Kidney glomerular epithelial cell (primary cell): ENCODE results near the gene BMP6.

ENCODE experiments used
- DNase-seq: peaks from one replicate; lab custom pipeline; 2025; lab: John Stamatoyannopoulos, UW

BMP6 gene

DNA sequence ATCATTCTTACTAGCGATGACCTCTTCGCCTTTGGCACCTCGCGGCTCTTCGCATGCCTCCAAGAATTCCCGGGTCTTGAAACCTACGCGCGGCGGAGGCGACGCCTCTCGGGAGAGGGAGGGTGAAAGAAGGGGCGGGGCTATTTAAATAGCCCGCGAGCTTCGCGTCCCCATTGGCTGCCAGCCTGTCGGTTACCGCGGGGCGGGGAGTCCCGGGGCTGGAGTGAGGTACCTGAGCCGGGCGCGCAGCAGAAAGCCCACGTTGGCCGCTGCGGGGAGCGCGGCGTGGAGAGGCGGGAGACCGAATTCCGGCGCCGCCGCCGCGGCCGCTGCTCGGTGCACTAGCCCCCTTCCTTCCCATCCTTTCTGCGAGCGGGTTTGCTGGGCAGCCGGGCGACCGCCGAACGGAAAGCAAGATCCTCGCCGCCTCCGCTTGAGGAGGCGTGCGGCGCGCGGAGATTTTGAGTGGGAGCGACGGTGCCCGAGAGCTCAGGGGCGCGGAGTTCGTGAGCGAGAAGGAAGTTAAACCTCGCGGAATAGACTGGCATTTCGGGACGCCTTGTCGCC, at the start of gene BMP6:
Gene BMP6, plus strand, starts transcription at position 251 of the 567 bp plus-strand sequence. CDS start 857 bp downstream, outside the sequence.
- DNase-seq, result peak; percentile 79

DNA sequence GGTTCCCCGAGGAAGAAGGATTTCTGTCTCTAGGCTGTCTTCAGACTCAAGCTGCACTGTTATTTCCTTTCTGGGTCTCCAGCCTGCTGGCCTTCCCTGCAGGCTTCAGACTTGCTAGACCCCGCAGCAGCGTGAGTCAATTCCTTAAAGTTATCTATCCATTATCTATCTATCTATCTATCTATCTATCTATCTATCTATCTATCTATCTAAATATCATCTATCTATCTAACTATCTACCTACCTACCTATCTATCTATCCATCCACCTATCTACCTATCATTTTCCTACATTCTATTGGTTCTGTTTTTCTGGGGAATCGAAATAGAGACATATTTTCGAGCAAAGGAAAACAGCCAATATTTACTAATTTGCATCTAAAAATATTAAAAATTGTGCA, 48.7 kb upstream of the BMP6 start:
- DNase-seq, result no peak

DNA sequence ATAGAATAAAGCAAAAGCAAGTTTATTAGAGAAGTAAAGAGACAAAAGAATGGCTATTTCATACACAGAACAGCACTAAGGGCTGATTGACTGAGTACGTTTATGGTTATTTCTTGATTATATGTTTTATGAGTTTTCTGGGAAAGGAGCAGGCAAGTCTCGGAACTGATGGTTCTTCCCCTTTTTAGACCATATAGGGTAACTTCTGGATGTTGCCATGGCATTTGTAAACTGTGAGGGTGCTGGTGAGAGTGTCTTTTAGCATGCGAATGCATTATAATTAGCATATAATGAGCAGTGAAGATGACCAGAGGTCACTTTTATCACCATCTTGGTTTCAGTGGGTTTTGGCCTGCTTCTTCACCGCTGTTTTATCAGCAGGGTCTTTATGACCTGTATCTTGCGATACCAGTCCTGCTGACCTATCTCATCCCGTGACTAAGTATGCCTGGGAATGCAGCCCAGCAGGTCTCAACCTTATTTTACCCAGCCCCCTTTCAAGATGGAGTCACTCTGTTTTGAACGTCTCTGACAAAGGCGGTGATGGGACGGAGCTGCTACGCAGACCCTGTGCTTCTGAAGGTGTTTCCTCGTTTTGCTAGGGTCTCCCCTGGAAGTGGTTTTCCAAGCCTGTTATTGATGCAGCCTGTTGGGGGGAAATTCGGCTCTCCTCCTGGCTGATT, 45.4 kb upstream of the BMP6 start:
- DNase-seq, result no peak

DNA sequence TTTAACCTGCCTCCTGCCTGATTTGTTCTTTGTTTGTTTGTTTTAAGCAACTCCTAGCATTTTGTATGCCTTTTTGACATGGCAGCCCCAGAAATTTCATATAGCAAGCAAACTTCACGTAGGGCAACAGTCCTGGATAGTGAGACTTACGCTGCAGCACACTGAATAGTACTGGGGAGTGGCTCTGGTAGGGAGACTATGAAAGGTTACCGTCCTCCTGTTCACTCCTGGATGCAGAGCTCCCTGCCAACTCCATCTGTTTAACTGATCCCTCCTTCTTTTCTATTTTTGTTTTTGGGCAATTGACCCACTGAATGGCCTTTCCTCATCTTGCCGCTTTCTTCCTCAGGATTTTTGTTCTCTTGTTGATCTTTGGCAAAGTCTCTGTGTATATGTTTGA, 44.5 kb upstream of the BMP6 start:
- no peak for DNase-seq

DNA sequence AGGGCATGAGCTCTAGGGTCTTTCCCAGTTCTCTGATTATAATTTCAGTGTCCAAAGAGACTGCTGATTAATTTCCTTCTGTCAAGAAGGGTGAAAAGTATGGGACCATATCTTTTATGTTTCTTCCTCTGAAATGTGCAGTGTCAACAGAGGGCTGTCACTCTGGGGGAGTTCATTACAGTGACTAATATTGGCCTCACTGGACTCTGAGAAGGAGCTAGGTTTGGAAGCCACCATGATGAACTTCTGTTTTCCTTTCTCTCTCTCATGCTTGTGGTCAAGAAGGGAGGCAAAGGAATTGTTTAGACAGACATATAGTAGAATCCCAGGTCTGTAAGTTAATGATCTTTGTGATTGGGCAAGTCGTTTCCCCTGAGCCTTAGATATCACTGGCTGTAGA, 41.8 kb upstream of the BMP6 start:
- peak; percentile 43 for DNase-seq

DNA sequence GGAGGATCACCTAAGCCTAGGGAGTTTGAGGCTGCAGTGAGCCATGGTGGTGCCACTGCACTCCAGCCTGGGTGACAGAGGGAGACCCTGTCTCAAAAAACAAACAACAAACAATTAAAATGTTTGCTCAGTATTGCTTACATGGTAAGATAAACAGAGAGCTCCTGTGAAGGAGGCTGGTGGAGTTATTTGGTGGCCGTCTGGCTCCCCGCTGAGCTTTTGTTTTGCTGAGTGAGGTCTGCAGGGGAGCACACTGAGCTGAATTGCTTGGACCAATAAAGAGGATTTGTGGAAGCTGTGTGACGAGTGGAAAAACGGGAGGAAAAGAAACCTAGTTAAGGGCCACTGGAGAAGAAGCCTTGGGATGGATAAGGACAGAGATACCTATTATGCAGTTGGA, 41.1 kb upstream of the BMP6 start:
- no peak for DNase-seq

DNA sequence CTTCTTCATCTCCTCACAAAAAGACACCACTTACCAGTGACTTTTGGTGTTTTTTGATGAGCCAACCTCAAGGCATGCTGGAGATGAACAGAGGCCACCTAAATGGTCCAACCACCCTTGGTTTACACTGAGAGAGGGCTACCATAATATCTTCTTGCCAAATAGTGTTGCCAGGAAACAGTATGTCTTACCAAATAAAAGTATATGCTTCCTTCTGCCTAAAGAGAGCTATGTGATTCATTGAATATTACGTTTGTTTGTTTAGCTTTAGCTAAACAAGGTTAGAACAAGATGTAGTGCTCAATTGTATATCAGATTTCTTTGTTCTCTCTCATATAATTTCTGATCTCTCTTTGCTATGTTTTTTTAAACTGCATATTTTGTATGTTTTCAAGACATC, 40.6 kb upstream of the BMP6 start:
- DNase-seq, result no peak

DNA sequence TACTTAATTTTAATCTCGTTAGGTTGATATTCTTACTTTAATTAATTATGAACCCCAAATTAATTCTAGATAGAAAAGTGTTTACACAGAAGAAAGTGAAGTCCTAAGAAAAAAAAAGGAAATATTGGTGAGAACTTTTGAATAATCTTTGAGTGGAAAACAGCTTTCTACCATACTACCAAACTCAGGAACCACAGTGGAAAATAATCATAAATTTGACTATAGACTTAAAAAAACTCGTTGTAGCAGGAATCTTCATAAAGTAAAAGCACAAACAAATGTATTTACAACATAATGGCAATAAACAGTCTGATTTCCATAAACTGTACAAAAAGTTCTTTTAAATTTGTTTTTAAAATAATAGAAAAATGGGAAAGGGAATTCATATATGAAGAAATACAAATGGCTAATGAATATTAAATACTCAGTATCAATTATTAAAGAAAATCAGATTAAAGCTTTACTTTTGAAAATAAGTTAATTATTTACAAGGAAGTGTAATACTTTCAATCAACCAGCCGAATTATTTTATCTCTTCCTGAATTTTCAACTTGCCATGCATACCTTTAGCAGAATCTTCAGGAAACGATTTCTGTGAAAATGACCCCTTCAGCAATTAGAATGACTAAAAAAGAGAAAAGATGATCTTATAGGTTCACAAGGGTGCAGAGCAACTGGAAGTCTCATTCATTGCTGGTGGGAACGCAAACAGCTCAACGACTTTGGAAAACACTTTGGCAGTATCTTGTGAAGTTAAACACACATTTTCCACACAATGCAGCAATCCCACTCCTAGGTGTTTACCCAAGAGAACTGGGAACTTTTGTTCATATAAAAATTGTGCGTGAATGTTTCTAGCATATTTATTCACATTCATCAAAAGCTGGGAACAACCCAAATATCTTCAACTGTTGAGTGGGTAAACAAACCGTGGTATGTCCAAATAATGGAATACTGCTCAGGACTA, 38.5 kb upstream of the BMP6 start:
- no peak for DNase-seq

DNA sequence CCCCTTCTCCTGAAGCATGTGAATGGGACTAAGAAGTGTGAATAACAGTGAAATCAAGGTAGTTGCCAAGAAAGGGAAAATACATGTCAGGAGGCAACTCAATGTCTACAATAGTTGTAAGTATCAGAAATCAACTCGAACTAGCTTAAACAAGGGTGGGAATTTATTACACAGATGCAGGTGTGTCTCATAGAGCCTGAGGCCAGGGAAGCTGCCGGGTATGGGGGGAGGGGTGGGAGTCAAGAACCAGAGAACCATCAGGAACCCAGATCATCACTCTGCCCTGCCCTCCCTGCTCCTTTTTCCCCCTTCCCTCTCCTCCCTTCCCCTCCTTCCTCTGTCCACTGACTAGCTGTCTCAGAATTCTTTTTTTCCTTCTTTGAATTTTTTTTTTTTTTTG, 34.9 kb upstream of the BMP6 start:
- no peak for DNase-seq

DNA sequence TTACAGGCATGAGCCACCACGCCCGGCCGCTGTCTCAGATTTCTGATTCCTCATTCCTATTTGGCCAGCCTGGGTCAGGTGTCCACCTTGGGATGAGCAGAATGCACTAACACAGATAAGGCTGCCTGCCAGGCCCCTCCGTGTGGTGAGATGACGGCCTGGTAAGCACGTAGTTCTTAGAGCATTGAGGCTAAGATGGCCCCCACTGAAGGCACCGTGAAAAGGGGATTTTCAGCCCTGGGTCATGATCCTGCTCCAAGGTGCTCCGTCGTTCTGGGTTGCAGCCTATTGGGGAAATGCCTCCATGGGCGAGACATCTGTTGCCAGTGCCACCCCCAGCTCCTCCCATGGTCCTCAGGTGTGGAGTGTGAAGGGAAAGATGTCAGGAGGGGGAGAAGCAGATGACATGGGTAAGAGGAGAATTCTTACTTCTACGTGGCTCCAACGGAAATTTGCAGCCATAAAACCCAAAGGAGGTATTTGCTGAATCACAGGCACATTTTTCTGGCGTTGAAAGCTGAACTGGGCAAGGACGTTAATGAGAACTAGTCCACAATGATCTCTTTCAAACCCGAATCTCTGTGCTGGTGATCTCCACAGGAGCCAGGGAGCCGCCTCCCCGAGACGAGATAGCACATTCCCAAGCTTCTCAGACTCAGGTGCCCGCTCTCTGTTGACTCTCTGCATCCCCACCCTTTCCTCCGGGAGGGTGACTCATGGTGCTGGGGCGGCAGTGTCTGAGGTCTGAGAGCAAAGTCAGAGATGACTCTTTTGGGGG, 34.0 kb upstream of the BMP6 start:
- DNase-seq, result peak; percentile 40

DNA sequence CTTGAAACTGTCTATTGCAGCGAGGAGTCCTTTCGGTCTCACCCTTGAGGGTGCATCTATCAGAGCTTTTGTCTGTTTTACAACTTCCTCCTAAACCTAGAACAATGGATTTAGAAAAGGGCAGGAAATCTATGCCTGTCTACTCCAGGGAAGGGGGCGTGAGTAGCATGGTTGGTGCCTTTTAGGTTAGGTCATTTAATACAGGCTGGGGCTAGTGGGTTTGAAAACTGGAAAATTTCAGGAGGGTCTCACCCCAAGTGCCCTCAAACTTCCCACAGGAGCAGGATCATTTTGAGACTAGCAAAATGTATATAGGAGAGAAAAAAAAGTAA, 33.5 kb upstream of the BMP6 start:
- no peak for DNase-seq

DNA sequence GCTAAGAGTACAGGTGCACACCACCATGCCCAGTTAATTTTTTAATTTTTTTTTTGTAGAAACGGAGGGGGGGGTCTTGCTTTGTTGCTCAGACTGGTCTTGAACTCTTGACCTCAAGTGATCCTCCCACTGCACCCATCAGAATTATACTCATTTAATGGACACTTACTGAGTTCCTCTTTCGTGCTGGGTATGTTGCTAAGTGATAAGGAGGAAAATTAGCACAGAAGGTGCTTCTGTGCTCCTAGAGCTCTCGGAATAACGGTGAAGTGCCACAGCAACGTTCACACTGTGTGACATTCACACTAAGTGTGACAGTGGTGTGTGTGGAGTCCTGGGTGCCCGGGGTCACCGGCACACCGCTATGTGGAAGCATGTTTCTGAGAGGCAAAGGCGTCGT, 32.1 kb upstream of the BMP6 start:
- DNase-seq, result no peak

DNA sequence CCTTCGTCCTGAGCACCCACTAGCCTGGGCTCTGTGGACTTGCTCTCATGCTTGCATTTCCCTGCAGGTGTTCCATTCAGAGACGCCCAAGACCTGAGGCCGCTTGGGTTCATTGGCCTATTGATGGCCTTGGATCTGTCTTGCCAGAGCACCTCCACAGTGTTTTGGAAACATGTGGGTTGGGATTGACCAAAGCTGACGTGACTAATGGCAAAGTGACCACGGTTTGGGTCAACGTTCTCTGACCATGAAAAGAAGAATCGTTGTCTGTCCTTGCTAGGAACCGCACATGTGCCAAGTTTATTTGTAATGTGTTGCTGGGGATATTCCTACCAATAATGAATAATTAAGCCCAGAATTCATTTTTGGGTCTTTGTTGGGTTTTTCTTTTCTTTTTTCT, 29.8 kb upstream of the BMP6 start:
- no peak for DNase-seq

DNA sequence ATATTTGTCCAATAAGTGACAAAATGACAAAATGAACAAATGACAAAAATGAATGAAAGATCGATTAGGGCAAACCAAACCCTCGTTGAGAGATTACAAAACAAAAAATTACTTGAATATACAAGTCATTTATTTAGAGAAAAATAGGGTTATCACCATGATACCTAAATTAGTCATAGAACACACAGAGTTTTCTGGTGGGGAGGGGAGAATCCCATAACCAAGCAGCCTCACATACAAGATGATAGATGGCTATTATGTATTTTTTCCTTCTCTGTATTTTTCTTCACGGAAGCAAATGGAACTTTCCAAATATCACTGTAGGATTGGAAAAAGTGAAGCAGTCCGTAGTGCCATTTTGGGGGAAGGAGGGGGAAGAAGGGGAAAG, 28.5 kb upstream of the BMP6 start:
- no peak for DNase-seq

DNA sequence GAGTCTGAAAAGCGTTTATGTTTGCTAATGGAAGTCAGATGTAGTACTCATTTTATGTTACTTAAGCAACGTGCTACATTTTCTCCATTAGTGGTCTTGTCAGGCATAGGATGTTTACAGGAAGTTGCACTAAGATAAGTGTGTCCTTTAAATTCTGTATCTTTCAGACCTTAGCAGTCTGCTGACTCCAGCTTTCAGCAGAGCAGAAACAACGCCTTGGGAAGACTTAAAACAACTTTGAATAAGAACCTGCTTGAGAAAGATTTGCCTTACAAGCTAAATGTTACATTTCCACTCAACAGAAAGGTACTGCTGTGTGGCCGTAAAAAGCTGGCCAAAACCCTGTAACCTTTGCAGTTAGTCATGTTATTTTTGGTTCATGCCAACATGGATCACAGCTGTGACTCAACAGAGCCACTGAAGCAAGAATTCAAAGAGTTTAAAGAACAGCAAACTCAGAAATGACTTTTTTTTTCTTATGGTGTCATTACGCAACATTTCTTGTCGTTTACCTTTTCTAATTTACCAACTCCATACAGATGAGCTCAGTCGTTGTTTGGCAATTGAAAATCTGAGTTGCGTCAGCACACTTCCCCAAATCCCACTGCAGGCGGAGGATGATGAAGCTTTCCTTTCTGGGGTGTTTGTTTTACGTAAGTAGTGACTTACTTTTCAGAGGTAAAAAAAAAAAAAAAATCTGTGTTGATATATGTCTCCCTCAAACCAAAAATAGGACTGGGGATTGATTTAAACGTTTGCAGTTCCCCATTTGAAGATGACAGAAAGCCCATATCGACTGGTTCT, 27.9 kb upstream of the BMP6 start:
- DNase-seq, result peak; percentile 70

DNA sequence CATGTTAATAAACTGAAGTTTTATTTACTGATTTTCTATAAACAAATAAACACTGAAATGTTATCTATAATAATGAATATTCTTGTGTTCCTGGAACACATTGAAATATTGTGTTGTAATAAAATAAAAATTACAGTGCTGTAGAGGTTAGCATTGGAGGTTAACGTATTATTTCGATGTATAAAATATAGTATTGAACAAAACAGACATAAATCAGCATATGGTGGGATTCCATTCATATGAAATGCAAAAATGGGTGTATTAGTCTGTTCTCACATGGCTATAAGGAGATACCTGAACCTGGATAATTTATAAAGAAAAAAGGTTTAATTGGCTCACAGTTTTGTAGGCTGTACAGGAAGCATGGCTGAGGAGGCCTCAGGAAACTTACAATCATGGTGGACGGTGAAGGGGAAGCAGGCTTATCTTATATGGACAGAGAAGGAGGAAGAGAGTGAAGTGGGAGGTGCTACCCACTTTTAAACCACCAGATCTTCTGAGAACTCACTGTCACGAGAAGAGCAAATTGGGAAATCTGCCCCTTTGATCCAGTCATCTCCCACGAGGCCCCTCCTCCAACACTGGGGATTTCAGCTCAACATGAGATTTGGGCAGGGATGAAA, 24.6 kb upstream of the BMP6 start:
- DNase-seq, result no peak

DNA sequence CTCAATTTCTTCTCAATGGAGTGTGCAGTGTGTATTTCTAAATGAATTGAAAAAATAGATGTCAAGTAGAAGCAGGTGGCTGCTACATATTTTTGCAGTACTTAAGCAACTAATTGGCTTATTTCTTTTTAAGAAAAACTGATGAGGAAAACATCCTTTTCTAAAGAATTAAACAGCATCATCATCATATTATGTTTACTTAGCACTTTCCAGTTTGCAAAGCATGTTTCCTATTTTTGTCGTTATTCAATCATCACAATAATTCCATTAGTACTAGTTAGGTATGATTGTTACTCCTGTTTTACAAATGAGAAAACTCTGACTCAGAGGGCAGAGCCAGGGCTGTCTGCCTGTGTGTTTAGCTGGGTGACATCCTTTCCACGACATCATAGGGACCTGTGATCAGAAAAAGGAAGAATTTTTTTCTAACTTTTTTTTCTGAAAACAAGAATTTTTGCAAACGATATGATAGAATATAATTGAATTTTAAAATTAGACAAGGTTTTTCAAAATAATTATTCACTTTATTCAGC, 22.7 kb upstream of the BMP6 start:
- DNase-seq, result peak; percentile 15

DNA sequence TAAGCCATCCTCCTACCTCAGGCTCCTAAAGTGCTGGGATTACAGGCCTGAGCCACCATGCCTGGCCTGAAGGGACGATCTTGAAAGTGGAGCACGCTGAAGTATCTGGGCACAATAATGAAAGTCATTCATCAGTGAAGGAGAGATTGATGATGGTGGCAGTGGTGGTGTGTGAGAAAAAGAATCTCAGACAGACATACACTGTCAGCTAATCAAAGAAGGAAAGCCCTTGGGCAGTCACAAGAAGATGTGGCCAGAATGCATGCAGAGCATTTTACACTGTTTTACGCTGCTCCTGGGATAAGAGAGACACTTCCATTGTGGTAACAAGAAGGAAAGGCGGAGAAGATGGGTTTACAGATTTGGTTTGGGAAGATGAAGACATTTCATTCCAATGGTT, 20.4 kb upstream of the BMP6 start:
- no peak for DNase-seq

DNA sequence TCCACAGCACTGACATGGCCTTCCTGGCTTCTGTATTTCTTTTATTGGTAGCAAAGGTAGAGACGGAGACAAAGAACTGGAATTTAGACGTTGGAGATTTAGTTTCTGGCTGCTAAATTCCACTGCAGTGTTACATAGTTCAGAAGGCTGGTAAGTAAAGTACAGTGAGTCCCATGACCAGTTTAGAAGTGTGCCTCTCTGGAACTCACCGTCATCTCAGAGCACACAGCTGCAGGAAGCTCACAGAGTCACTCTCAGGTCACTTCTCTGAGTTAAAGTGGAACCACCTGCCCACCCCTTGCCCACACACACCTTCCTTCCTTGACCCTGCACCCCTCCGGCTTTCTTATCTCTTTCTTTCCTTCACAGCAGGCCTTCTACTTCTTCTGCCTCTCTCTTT, 19.6 kb upstream of the BMP6 start:
- DNase-seq, result no peak

DNA sequence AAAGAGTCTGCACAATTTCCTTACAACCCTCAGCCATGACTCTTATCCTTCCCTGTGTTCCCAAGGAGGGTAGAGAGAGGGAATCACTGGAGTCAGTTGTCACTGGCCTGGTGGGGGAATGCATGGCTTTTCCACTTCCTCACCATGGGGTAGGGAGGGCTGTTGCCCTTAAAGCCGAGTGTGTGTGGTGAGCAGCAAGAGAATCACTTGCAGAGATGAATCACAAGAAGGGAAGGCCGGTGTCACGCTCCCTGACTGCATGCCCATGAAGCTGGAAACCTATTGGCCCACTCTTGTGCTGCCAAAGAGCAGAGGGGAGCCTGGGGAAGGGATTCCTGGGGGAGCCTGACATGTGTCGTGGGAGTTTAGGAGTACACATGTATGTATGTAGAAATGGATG, 18.1 kb upstream of the BMP6 start:
- DNase-seq, result peak; percentile 54

DNA sequence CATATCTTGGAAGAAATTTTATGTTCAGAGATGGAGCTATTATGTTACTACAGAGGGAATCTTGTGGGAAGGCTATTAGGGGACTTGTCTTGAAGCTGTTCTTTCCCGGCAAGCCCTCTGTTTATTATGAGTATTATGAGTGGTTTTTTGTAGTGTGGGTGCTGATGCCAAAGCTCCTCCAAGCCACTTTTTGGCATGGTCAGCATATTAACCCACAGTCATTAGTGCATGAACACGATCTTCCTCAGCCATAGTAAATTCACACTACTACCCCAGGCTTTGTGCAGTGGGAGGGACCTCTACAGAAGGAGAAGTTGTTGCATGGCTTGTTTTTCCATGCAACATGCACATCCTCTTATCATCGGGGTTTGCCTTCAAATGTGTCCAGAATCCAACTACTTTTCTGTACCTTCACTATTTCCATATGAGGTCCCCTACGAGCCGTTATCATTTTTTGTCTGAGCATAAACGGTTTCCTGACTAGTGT, 6.5 kb upstream of the BMP6 start:
- DNase-seq, result no peak
